HG03139 (cell line): ENCODE results near the gene RAB43.

Source experiments
- ATAC-seq: cut with Tn5 transposase; IDR thresholded peaks from one replicate; pipeline ENCODE4 v1.9.1; 2021; ENCODE audit not compliant: unreplicated experiment

Gene RAB43

DNA sequence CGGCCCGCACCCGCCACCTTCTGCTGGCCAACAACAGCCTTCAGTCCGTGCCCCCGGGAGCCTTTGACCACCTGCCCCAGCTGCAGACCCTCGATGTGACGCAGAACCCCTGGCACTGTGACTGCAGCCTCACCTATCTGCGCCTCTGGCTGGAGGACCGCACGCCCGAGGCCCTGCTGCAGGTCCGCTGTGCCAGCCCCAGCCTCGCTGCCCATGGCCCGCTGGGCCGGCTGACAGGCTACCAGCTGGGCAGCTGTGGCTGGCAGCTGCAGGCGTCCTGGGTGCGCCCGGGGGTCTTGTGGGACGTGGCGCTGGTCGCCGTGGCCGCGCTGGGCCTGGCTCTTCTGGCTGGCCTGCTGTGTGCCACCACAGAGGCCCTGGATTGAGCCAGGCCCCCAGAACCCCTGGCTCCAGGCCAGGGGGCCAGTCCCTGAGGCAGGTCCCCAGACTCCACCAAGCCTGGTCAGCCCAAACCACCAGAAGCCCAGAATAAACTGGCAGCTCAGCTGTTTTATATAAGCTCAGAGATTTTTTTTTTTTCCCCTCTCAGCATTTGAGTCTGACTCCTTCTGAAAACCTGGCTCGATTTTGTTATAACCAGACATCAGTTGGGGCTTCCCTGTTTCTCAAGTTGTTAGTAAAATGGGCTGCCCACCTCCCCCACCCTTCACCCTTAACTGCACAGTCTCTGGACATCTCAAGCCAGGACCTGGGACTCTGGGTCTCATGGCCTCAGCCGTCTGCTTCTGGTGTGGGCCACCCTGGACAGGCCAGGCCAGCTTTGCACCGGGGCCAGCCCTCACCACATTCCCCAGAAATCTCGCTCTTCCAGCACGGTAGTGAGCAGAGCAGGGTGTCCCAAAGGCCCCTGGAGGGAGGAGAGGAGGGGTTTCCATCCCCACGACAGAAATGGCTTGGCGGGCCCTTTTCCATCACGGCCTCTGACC, 59.4 kb downstream of the RAB43 start:
- no peak for ATAC-seq

DNA sequence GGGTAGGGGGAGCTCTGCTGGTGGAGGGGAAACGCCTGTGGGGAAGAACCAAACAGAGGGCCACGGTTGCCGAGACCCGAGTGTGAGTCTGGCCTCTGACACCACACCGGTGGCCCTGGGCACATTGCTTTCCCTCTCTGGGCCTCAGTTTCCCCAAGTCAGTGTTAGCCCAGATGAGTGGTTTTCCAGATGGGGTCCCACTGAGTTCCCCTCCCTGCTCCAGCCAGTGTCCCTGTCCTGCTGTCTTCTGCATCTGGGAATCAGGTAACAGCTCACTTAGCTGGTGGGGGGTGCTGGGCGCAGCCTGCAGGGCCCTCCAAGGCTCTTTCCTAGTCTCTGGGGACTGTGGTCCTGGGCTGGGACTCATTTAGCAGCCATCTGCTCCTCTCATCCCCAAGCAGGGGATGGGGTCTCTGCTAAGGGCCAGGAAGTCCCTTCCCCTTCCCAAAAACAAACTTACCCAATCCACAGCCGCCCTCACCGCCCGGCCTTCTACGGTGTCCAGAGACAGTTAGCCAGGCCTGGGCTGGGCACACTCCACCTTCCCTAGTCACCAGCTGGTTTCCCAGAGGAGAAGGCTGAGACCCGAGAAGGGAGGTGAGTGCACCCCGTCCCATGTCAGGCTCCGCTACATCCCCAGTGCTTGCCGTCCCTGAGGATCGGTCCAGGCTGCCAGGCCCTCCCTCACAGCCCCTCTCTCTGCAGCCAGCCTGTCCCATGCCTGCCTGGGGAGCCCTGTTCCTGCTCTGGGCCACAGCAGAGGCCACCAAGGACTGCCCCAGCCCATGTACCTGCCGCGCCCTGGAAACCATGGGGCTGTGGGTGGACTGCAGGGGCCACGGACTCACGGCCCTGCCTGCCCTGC, 60.3 kb downstream of the RAB43 start:
- ATAC-seq, result no peak

DNA sequence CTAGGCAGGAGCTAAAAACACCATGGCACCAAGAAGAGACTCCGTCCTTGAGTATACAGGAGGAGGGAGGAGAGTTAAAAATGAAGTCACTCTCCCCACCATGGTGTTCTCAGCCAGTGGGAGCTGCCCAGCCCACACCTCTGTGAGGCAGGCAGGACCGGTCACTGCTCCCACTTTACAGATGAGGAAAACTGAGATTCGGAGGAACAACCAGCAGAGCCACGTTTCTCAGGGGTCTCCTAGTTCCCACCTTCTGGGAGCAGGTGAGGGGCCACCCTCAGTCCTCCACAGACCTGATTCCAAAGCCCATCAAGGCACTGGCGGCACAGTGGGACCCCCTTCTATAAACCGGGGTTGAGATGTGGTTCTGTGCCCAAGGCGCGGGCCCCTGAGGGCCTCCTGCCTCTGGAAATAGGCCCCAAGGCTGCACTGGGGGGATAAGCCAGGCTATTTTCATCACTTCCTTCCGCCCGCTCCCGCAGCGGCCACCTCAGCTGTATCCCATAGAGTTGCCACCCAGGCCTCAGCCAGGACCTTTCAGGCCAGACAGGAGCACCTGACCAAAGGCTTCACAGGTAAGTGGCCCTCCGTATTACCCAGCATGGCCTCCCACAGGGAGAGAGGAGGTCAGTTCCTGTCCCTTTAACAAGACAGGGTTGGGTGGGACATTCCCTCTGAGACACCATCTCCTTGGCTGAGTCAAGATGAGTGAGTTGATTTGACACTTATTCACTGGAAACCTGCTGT, 61.2 kb downstream of the RAB43 start, which contains the start of gene GP9:
GP9 (plus strand) TSS at position 504 of the 747 bp plus-strand sequence. CDS start 961 bp downstream, outside the sequence.
- ATAC-seq, result no peak

DNA sequence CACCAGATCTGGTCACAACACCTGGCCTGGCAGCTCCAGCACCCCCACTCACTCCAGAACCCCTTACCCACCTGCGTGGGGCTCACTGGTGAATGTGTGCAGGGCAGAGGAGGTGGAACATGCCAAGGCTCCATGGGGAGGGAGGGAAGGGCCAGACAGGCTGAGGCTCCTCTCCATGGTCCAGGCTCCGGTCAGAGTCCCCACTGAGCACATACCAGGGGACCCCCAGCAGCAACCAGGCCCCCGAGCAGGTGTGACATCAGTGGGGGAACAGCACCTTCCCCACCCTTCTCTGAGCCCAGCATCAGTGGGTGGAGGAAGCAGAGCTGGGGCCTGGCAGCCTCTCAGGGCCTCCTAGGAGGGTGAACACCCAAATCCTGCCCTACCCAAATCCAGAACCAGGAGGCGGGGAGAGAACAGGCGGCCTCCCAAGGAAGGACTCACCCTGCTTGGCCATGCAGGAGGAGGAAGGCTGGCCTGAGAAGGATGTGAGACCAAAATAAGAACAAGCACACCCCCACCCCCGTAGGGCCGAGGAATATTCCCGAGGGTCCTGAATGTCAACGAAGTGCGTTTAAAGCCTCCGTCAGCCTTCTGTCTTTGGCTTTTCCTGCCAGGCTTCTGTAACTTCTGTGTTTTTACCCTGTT, 62.2 kb downstream of the RAB43 start:
- ATAC-seq, result no peak

DNA sequence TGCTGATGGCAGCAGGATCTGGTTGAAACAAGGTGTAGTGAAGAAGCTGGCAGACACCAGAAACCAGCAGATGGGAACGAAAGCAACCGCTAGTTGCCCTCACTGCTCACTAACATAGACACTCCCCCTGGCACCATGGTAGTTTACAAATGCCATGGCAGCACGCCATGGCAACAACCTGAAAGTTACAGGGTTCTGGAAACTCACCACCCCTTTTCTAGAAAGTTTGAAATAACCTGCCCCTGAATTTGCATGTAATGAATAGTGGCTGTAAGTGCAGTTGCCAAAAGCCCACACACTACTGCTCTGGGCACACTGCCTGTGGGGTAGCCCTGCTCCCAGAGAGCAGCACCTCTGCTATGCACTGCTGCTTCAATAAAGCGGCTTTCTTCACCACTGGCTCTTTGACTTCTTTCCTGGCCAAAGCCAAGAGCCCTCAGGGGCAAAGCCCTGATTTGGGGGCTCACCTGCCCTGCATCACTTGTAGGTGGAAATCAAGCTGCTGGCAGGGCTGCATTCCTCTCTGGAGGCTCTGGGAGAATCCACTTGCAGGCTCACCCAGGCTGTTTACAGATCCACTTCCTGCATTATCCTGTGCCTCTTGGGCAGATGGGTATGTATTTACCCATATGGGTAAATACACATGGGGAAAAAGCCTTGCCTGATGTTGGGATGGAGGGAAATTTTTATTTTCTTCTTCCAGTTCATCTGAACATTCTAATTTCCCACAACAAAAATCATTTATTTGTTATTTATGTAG, 63.0 kb downstream of the RAB43 start:
- no peak for ATAC-seq

GRCh38 chr3:129057249-129057648, 64.4 kb downstream of the RAB43 start:
- no peak for ATAC-seq

GRCh38 chr3:129056451-129057173, 65.0 kb downstream of the RAB43 start:
- no peak for ATAC-seq

DNA sequence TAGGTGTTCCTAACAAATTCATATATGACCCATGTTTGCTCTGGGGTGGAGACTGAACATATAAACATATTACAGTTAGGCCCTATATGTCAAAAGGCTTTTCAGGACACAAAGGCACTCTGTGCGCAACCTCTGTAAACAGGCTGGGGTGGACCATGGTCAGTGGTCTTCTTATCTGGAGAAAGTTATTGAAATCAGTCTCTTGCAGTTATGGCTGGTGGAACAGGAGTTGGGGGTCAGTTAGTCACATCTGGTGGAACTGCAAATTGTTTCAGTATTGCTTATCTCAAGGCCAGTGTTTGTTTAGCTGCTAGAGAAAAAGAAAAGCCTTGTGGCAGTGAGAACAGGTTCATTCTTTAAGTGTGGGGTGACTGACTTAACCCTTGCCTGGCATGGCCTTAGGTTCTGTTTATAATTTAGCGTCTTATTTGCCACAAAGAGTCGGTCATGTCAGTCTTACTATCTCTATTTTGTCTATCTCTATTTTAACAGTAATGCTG, 66.9 kb downstream of the RAB43 start:
- no peak for ATAC-seq

GRCh38 chr3:129052675-129053074, 68.9 kb downstream of the RAB43 start:
- no peak for ATAC-seq

DNA sequence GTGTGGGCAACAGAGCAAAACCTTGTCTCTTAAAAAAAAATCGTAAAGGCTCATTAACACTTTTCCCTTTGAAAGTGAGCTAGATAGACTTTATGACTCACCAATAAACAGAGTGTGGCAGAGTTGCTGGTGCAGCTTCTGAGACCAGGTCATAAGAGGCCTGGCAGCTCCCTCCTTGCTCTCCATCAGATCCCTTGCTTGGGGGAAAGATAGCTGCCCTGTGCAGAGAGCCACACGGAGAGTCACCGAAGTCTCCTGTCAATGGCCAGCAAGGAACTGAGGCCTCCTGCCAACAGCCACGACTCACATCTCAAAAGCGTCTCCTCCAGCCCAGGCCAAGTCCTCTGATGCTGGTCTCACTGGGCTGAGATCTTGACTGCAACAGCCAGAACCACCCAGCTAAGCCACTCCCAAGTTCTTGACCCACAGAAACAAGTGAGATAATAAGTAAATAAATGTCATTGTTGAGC, 69.7 kb downstream of the RAB43 start:
- ATAC-seq, result no peak

DNA sequence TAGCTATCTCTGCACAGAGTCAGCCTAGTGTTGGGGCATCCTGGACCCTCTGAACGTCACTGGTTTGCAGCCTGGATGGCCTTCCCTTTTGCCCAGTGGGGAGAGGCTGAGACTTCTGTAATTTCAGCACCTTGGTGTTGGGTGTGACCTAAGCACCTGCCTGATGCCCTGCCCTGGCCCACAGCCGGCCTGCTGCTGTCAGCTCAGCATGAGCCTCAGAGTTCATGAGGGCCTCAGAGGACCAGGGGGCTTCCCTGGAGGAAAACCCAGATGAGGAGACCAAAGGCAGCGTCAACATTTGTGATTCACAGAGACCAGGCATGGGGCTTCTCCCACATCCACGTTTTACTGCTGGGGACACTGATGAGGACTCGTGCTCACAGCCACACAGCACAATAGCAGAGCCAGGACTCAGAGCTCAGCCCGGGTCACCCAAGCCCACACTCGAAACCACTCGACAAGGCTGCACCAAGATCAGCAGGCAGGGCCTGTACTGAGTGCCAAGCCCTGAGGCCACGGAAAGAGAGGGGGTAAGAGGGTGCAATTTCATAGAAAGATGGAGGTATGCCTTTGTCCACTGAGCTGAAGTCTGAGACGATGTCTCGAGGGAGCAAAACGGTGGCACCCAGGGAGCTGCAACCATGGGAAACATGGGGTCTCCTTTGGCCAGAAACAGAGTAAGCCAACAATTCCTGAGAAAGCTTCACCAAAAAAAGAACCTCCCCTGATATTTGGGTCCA, 70.9 kb downstream of the RAB43 start:
- ATAC-seq, result no peak

GRCh38 chr3:129047553-129047839, 74.1 kb downstream of the RAB43 start:
- no peak for ATAC-seq

DNA sequence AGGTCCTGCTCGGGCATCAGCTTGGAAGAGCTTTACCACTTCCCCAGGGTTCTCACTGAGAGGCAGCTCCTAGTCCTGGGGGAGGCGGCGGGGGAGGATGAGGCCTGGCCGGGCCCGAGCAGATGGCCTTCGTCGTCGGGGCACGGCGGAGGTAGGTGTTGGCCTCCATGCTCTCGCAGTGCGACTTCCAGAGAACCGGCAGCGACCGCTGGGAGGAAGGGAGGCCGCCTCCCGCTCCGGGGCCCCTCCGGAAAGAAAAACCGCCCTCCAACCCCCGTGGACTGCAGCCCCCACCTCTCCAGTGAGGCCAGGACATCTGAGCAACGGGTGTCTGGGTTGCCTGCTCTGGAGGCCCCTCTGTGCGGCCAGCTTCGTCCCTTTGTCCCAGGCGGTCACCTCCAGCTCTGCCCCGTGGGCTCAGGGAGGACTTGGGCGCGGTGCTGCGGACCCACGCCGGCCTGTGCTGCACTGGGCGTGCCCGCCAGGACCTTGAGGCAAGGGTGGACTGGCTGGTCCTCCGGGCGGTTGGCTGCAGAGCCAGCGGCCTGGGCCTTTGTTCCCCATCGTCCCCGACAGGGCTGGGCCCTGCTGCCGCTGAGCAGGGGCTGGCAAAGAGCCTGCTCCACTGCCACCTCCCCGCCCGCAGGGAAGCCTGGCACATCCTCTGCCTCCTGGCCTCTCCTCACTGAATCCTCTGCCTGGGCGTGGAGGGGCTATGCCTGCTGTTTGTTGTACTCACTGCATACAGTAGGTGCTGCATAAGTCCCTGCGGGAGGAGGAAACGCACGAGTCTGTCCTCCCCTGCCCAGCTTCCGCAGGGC, 74.7 kb downstream of the RAB43 start:
- ATAC-seq, result no peak

DNA sequence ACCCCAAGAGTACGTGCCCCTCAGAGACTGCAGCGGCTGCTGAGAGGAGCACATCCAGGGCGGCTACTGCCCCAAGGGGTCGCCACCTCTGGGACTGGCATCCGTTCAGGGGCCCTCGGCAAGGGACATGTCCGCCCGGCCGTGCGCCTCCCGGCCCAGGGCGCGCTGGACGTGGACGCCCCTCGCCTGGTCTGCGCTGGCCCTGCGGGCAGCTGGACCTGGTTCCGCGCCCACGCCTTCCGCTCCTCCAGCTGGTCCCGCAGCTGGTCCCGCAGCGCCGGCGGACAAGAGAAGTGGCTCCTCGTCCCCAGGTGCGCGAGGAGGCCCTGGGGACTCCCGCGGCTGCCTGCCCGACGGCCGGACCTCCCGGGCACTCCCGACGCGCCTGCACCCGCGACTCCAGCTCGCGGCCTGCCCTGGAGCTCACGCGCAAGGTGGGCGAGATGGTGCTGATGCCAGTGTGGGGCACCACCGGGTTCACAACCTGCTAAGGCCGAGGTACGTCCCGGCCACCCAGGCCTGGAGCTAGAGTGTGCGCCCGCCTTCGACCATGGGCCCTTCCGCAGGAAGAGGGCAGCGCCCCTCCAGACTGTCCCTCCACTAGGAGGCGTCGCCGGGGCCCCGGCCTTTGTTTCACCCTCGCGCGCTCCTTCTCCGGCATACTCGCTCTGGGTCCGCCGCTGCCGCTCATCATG, 75.4 kb downstream of the RAB43 start:
- no peak for ATAC-seq

DNA sequence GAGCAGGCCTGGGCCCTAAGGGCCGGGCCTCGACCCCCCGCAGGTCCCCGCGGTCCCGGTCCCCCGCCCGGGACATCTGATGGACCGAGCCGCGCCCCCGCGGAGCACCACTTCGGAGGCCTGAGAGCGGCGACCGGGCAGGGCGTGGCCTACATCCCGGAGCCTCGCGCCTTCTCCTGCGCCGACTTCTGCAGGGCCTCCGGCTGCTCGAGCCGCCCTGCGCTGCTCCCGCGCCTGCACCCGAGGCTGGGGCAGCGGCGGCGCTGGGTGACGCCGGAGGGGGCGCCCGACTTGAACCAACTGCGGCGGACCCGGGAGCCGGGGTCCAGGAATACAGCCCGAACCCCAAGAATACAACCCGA, 75.9 kb downstream of the RAB43 start:
- no peak for ATAC-seq

GRCh38 chr3:129040579-129041300, 80.9 kb downstream of the RAB43 start:
- no peak for ATAC-seq

DNA sequence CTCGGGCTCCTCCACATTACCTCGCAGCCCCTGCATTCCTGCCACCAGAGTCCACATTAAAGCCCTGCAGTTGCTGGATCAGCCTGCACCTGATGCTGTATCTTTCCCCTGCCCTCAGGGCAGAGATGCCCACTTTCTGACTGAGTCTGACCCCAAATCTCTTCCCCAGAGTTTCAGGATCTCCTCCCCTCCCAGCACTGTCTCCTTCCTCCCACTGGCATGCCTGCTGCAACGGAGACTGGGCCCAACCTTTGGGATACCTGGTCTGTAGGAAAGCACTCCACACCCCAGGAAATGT, 81.6 kb downstream of the RAB43 start:
- no peak for ATAC-seq
